Measurements from ENCODE around the gene MCEE. TPM values are rescaled to one million over a fixed set of nuclear protein-coding genes. Genes with fewer than 3 reads are reported as not detected.

The MCEE gene
- total RNA-seq, 1 donor from 2014 or later = 11.5 TPM

- Mint-ChIP-seq H3K27me3 (ENCODE audit: unreplicated experiment) (peaks cover 11% of the 10 kb centered on the region), H3K36me3 (ENCODE audit: unreplicated experiment) (no peaks in the 10 kb centered on the region), H3K4me1 (ENCODE audit: low read depth, unreplicated experiment) (peaks cover 18% of the 10 kb centered on the region), H3K27ac (ENCODE audit: unreplicated experiment) (no peak overlapping the region), H3K9me3 (ENCODE audit: unreplicated experiment) (peaks cover 18% of the 10 kb centered on the region), H3K4me3 (ENCODE audit: unreplicated experiment) (no peak overlapping the region)
- DNase-seq = no peak
- no peak for TF ChIP-seq CTCF (IDR thresholded peaks at IDR 0.05; ENCODE audit: partially characterized antibody, unreplicated experiment)
Measured at GRCh38 chr2:71066856-71067255, 63.2 kb downstream of the MCEE start.

- Mint-ChIP-seq H3K4me3 (ENCODE audit: unreplicated experiment) (no peak overlapping the region), H3K9me3 (ENCODE audit: unreplicated experiment) (peaks cover 18% of the 10 kb centered on the region), H3K27ac (ENCODE audit: unreplicated experiment) (no peak overlapping the region), H3K4me1 (ENCODE audit: low read depth, unreplicated experiment) (peaks cover 10% of the 10 kb centered on the region), H3K27me3 (ENCODE audit: unreplicated experiment) (peaks cover 11% of the 10 kb centered on the region), H3K36me3 (ENCODE audit: unreplicated experiment) (no peaks in the 10 kb centered on the region)
- no peak for TF ChIP-seq CTCF (IDR thresholded peaks at IDR 0.05; ENCODE audit: partially characterized antibody, unreplicated experiment)
- no peak for DNase-seq
Measured at GRCh38 chr2:71064754-71065621, 65.0 kb downstream of the MCEE start.

GRCh38 chr2:71064110-71064611, 65.9 kb downstream of the MCEE start:
- Mint-ChIP-seq H3K36me3 (ENCODE audit: unreplicated experiment) (no peaks in the 10 kb centered on the region), H3K27me3 (ENCODE audit: unreplicated experiment) (peaks cover 11% of the 10 kb centered on the region), H3K4me1 (ENCODE audit: low read depth, unreplicated experiment) (peaks cover 1% of the 10 kb centered on the region), H3K4me3 (ENCODE audit: unreplicated experiment) (no peak overlapping the region), H3K9me3 (ENCODE audit: unreplicated experiment) (peaks cover 15% of the 10 kb centered on the region), H3K27ac (ENCODE audit: unreplicated experiment) (no peak overlapping the region)
- TF ChIP-seq CTCF (IDR thresholded peaks at IDR 0.05; ENCODE audit: partially characterized antibody, unreplicated experiment) = no peak
- DNase-seq = no peak

GRCh38 chr2:71063216-71063615, 66.8 kb downstream of the MCEE start:
- Mint-ChIP-seq H3K27ac (ENCODE audit: unreplicated experiment) (no peak overlapping the region), H3K4me3 (ENCODE audit: unreplicated experiment) (no peak overlapping the region), H3K27me3 (ENCODE audit: unreplicated experiment) (peaks cover 4% of the 10 kb centered on the region), H3K4me1 (ENCODE audit: low read depth, unreplicated experiment) (no peaks in the 10 kb centered on the region), H3K9me3 (ENCODE audit: unreplicated experiment) (peaks cover 8% of the 10 kb centered on the region), H3K36me3 (ENCODE audit: unreplicated experiment) (no peaks in the 10 kb centered on the region)
- TF ChIP-seq CTCF (IDR thresholded peaks at IDR 0.05; ENCODE audit: partially characterized antibody, unreplicated experiment) = no peak
- DNase-seq = no peak

- no peak overlapping the region for H3K27ac Mint-ChIP-seq (ENCODE audit: unreplicated experiment)
- no peak for DNase-seq
- H3K9me3 Mint-ChIP-seq (ENCODE audit: unreplicated experiment) = peaks cover 2% of the 10 kb centered on the region
- no peak overlapping the region for H3K4me3 Mint-ChIP-seq (ENCODE audit: unreplicated experiment)
- TF ChIP-seq CTCF (IDR thresholded peaks at IDR 0.05; ENCODE audit: partially characterized antibody, unreplicated experiment) = no peak
- H3K27me3 Mint-ChIP-seq (ENCODE audit: unreplicated experiment) = no peaks in the 10 kb centered on the region
- no peaks in the 10 kb centered on the region for H3K4me1 Mint-ChIP-seq (ENCODE audit: low read depth, unreplicated experiment)
- no peaks in the 10 kb centered on the region for H3K36me3 Mint-ChIP-seq (ENCODE audit: unreplicated experiment)
Measured at GRCh38 chr2:71060871-71061270, 69.2 kb downstream of the MCEE start.
